Measurements from ENCODE around the gene PCYOX1L.

PCYOX1L gene

GRCh38 chr5:149371296-149371962, 13.6 kb downstream of the PCYOX1L start:
- DNase-seq = peak; percentile 29

- no peak for DNase-seq
Observed at GRCh38 chr5:149372076-149372795, 14.4 kb downstream of the PCYOX1L start.

GRCh38 chr5:149372932-149373331, 15.1 kb downstream of the PCYOX1L start:
- no peak for DNase-seq

GRCh38 chr5:149374303-149374702, 16.5 kb downstream of the PCYOX1L start:
- DNase-seq = no peak

- no peak for DNase-seq
Observed at GRCh38 chr5:149374801-149375200, 17.0 kb downstream of the PCYOX1L start.

GRCh38 chr5:149375434-149375833, 17.6 kb downstream of the PCYOX1L start:
- DNase-seq = no peak

- DNase-seq = no peak
Observed at GRCh38 chr5:149376104-149376503, 18.3 kb downstream of the PCYOX1L start.

GRCh38 chr5:149376711-149377447, 19.0 kb downstream of the PCYOX1L start:
- no peak for DNase-seq

- DNase-seq = no peak
Observed at GRCh38 chr5:149378241-149378820, 20.5 kb downstream of the PCYOX1L start.

GRCh38 chr5:149379177-149379761, 21.4 kb downstream of the PCYOX1L start, which contains the start of gene IL17B:
TSS of gene IL17B (minus strand) at chr5:149379292. CDS start at chr5:149379225, 67 bp downstream.
- DNase-seq = no peak

GRCh38 chr5:149379818-149380374, 22.1 kb downstream of the PCYOX1L start:
- no peak for DNase-seq

GRCh38 chr5:149380466-149381121, 22.7 kb downstream of the PCYOX1L start:
- no peak for DNase-seq

GRCh38 chr5:149381261-149381985, 23.6 kb downstream of the PCYOX1L start:
- no peak for DNase-seq

GRCh38 chr5:149381986-149382338, 24.1 kb downstream of the PCYOX1L start:
- peak; percentile 24 for DNase-seq

- no peak for DNase-seq
Observed at GRCh38 chr5:149382517-149383220, 24.8 kb downstream of the PCYOX1L start.

GRCh38 chr5:149383399-149383798, 25.6 kb downstream of the PCYOX1L start:
- DNase-seq = no peak

GRCh38 chr5:149386166-149386565, 28.3 kb downstream of the PCYOX1L start:
- DNase-seq = no peak

GRCh38 chr5:149387081-149387631, 29.3 kb downstream of the PCYOX1L start:
- no peak for DNase-seq

- no peak for DNase-seq
Observed at GRCh38 chr5:149387982-149388381, 30.1 kb downstream of the PCYOX1L start.

GRCh38 chr5:149388498-149389190, 30.8 kb downstream of the PCYOX1L start:
- no peak for DNase-seq
